Stimulated activated effector memory CD8-positive, alpha-beta T cell treated with anti-CD3 and anti-CD28 coated beads, Interleukin-12 subunit alpha, Interleukin-12 subunit beta, amount 100 ng/mL, for 72 hours (primary cell): ENCODE results near the gene MAP2.
A peak's percentile ranks its signal among the peaks of the same experiment; 100 is the strongest.

ENCODE experiments used
- ATAC-seq: fragments of 150-1000 bp; cut with Tn5 transposase; 2 replicates; pipeline ENCODE4 v1.10.0; 2021
- DNase-seq, 2 donors: peaks; one replicate each; pipeline ENCODE4 v3.0.0; 2021 to 2022; ENCODE audit warnings: low spot score in 2 of 2
- H3K27ac Mint-ChIP-seq: one replicate; pipeline ENCODE4 v1.8.0; 2022; ENCODE audit warnings: mild to moderate bottlenecking, mixed read lengths
- H3K36me3 Mint-ChIP-seq: one replicate; pipeline ENCODE4 v1.8.0; 2022; ENCODE audit warnings: mild to moderate bottlenecking, mixed read lengths
- H3K4me1 Mint-ChIP-seq: one replicate; pipeline ENCODE4 v1.8.0; 2022; ENCODE audit warnings: mixed read lengths
- H3K4me3 Mint-ChIP-seq: one replicate; pipeline ENCODE4 v1.8.0; 2022; ENCODE audit warnings: mild to moderate bottlenecking, mixed read lengths
- H3K9me3 Mint-ChIP-seq: one replicate; pipeline ENCODE4 v1.8.0; 2022; ENCODE audit warnings: mixed read lengths

Gene MAP2

GRCh38 chr2:209602259-209602658 is 178.4 kb downstream of the MAP2 start:
- no peak overlapping the region for H3K4me3 Mint-ChIP-seq
- H3K36me3 Mint-ChIP-seq, result no peaks in the 10 kb centered on the region
- H3K27ac Mint-ChIP-seq, result no peak overlapping the region
- H3K9me3 Mint-ChIP-seq, result peaks cover 5% of the 10 kb centered on the region
- H3K4me1 Mint-ChIP-seq, result no peaks in the 10 kb centered on the region
- DNase-seq (no peak), ATAC-seq (no peak)

- DNase-seq, result no peak
- ATAC-seq, result no peak
- Mint-ChIP-seq H3K36me3 (no peaks in the 10 kb centered on the region), H3K27ac (no peak overlapping the region), H3K9me3 (peaks cover 4% of the 10 kb centered on the region), H3K4me1 (no peaks in the 10 kb centered on the region), H3K4me3 (no peak overlapping the region)
Measured at GRCh38 chr2:209609531-209609930, 185.7 kb downstream of the MAP2 start.

- H3K36me3 Mint-ChIP-seq, result no peaks in the 10 kb centered on the region
- H3K4me1 Mint-ChIP-seq, result no peaks in the 10 kb centered on the region
- DNase-seq (no peak), ATAC-seq (no peak)
- peaks cover 4% of the 10 kb centered on the region for H3K9me3 Mint-ChIP-seq
- H3K27ac Mint-ChIP-seq, result no peak overlapping the region
- H3K4me3 Mint-ChIP-seq, result no peak overlapping the region
Measured at GRCh38 chr2:209610631-209611030, 186.8 kb downstream of the MAP2 start.

- Mint-ChIP-seq H3K4me3 (no peak overlapping the region), H3K36me3 (no peaks in the 10 kb centered on the region), H3K27ac (no peak overlapping the region), H3K9me3 (peaks cover 7% of the 10 kb centered on the region), H3K4me1 (no peaks in the 10 kb centered on the region)
- ATAC-seq (no peak), DNase-seq (no peak)
Measured at GRCh38 chr2:209613649-209614305, 189.9 kb downstream of the MAP2 start.

- no peak for DNase-seq
- H3K4me3 Mint-ChIP-seq, result no peak overlapping the region
- no peaks in the 10 kb centered on the region for H3K4me1 Mint-ChIP-seq
Measured at GRCh38 chr2:209614690-209615369, 191.0 kb downstream of the MAP2 start.

GRCh38 chr2:209619782-209620181 is 195.9 kb downstream of the MAP2 start:
- Mint-ChIP-seq H3K4me1 (no peaks in the 10 kb centered on the region), H3K4me3 (no peak overlapping the region), H3K36me3 (no peaks in the 10 kb centered on the region), H3K9me3 (peaks cover 4% of the 10 kb centered on the region), H3K27ac (no peak overlapping the region)
- no peak for DNase-seq
- no peak for ATAC-seq

More at GRCh38 chr2:209614690-209615369, 191.0 kb downstream of the MAP2 start:
- Mint-ChIP-seq H3K9me3 (peaks cover 7% of the 10 kb centered on the region), H3K27ac (no peak overlapping the region), H3K36me3 (no peaks in the 10 kb centered on the region)
- ATAC-seq, result no peak

GRCh38 chr2:209624192-209624938 is 200.5 kb downstream of the MAP2 start:
- no peaks in the 10 kb centered on the region for H3K36me3 Mint-ChIP-seq
- DNase-seq (no peak), ATAC-seq (no peak)
- H3K4me3 Mint-ChIP-seq, result no peak overlapping the region
- H3K27ac Mint-ChIP-seq, result no peak overlapping the region
- H3K9me3 Mint-ChIP-seq, result no peaks in the 10 kb centered on the region
- no peaks in the 10 kb centered on the region for H3K4me1 Mint-ChIP-seq

GRCh38 chr2:209629597-209629996 is 205.8 kb downstream of the MAP2 start:
- no peaks in the 10 kb centered on the region for H3K36me3 Mint-ChIP-seq
- H3K27ac Mint-ChIP-seq, result no peak overlapping the region
- H3K4me1 Mint-ChIP-seq, result no peaks in the 10 kb centered on the region
- peaks cover 2% of the 10 kb centered on the region for H3K9me3 Mint-ChIP-seq
- ATAC-seq (no peak), DNase-seq (no peak)
- no peak overlapping the region for H3K4me3 Mint-ChIP-seq

- no peak for DNase-seq
- Mint-ChIP-seq H3K4me3 (no peak overlapping the region), H3K27ac (no peak overlapping the region), H3K4me1 (no peaks in the 10 kb centered on the region), H3K9me3 (peaks cover 2% of the 10 kb centered on the region), H3K36me3 (no peaks in the 10 kb centered on the region)
- ATAC-seq, result no peak
Measured at GRCh38 chr2:209633911-209634310, 210.1 kb downstream of the MAP2 start.

GRCh38 chr2:209636076-209636475 is 212.2 kb downstream of the MAP2 start:
- Mint-ChIP-seq H3K36me3 (no peaks in the 10 kb centered on the region), H3K4me3 (no peak overlapping the region), H3K27ac (no peak overlapping the region), H3K4me1 (no peaks in the 10 kb centered on the region), H3K9me3 (peaks cover 6% of the 10 kb centered on the region)
- DNase-seq (no peak), ATAC-seq (no peak)

- Mint-ChIP-seq H3K27ac (no peak overlapping the region), H3K4me1 (no peaks in the 10 kb centered on the region), H3K9me3 (peaks cover 6% of the 10 kb centered on the region), H3K4me3 (no peak overlapping the region), H3K36me3 (no peaks in the 10 kb centered on the region)
- ATAC-seq, result no peak
- no peak for DNase-seq
Measured at GRCh38 chr2:209637293-209637692, 213.4 kb downstream of the MAP2 start.

GRCh38 chr2:209638346-209638745 is 214.5 kb downstream of the MAP2 start:
- ATAC-seq (peak; percentile 68), DNase-seq (no peak)

GRCh38 chr2:209640358-209640757 is 216.5 kb downstream of the MAP2 start:
- Mint-ChIP-seq H3K9me3 (peaks cover 4% of the 10 kb centered on the region), H3K27ac (no peak overlapping the region), H3K4me1 (no peaks in the 10 kb centered on the region), H3K36me3 (no peaks in the 10 kb centered on the region), H3K4me3 (no peak overlapping the region)
- no peak for DNase-seq
- no peak for ATAC-seq

More at GRCh38 chr2:209638346-209638745, 214.5 kb downstream of the MAP2 start:
- Mint-ChIP-seq H3K9me3 (peaks cover 4% of the 10 kb centered on the region), H3K27ac (no peak overlapping the region), H3K4me3 (no peak overlapping the region), H3K36me3 (no peaks in the 10 kb centered on the region), H3K4me1 (no peaks in the 10 kb centered on the region)

GRCh38 chr2:209642146-209642820 is 218.4 kb downstream of the MAP2 start:
- ATAC-seq (no peak), DNase-seq (no peak)
- no peak overlapping the region for H3K4me3 Mint-ChIP-seq
- no peaks in the 10 kb centered on the region for H3K4me1 Mint-ChIP-seq
- no peak overlapping the region for H3K27ac Mint-ChIP-seq
- H3K36me3 Mint-ChIP-seq, result no peaks in the 10 kb centered on the region
- H3K9me3 Mint-ChIP-seq, result peaks cover 4% of the 10 kb centered on the region

- no peak for ATAC-seq
- no peaks in the 10 kb centered on the region for H3K4me1 Mint-ChIP-seq
- no peak for DNase-seq
- no peak overlapping the region for H3K4me3 Mint-ChIP-seq
- no peaks in the 10 kb centered on the region for H3K36me3 Mint-ChIP-seq
- H3K27ac Mint-ChIP-seq, result no peak overlapping the region
- no peaks in the 10 kb centered on the region for H3K9me3 Mint-ChIP-seq
Measured at GRCh38 chr2:209644842-209645241, 221.0 kb downstream of the MAP2 start.
